ENCODE results near the gene SAA1. TPM values are rescaled to one million over a fixed set of nuclear protein-coding genes. Genes with fewer than 3 reads are reported as not detected.
"Not testable (repeated sequence)": the region's sequence is repeated elsewhere in the genome, so short reads cannot be mapped to it uniquely, and the experiment has no call there.

SAA1 gene
- total RNA-seq, 1 donor from 2014 or later, result not detected

DNA sequence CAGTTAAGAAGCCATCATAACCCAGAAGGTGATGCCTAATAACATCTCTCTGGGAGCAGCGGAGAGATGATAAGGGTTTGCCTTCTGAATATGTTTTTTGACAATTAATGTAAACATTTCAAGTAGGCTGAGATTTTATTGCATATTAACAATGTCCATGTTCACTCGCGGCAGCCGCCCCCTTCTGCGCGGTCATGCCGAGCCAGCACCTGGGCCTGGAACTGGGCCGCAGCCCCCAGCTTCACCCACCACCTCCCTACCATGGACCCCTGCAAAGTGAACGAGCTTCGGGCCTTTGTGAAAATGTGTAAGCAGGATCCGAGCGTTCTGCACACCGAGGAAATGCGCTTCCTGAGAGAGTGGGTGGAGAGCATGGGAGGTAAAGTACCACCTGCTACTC lies 4.3 kb upstream of the SAA1 start:
- no peak for DNase-seq

DNA sequence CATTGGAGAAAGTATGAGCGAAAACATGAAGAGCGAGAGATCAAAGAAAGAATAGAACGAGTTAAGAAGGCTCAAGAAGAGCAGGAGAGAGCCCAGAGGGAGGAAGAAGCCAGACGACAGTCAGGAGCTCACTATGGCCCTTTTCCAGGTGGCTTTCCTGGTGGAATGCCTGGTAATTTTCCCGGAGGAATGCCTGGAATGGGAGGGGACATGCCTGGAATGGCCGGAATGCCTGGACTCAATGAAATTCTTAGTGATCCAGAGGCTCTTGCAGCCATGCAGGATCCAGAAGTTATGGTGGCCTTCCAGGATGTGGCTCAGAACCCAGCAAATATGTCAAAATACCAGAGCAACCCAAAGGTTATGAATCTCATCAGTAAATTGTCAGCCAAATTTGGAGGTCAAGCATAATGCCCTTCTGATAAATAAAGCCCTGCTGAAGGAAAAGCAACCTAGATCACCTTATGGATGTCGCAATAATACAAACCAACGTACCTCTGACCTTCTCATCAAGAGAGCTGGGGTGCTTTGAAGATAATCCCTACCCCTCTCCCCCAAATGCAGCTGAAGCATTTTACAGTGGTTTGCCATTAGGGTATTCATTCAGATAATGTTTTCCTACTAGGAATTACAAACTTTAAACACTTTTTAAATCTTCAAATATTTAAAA lies 3.2 kb upstream of the SAA1 start:
- DNase-seq, result not testable (repeated sequence)

- no peak for DNase-seq
Measured at GRCh38 chr11:18264035-18264434, 2.0 kb upstream of the SAA1 start.

DNA sequence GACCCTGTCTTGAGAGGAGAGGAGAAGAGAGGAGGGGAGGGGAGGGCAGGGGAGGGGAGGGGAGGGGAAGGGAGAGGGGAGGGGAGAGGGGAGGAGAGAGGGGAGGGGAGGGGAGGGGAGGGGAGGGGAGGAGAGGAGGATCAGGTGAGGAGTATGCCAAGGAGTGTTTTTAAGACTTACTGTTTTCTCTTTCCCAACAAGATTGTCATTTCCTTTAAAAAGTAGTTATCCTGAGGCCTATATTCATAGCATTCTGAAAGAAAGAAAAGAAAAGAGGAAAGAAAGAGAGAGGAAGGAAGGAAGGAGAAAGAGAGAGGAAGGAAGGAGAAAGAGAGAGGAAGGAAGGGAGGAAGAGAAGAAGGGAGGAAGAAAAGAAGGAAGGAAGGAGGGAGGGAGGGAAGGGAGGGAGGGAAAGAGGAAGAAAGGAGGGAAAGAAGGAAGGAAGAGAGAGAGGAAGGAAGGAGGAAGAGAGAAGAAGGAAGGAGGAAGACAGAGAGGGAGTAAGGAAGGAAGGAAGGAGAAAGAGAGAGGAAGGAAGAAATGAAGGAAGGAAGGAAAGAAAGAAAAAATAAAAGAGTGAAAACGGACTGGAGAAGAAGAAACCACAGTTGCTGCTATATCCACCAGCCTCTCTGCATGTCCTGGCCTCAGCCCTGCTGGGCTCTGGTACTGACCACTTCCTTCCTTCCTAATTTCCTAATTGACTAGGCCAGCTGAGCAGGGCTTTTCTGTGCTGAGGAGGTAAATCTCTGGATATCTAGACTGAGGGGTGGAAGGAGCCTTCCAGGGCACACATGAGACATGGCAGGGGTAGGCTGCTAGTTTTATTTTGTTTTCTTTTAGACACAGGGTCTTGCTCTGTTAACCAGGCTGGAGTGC lies 1.1 kb upstream of the SAA1 start:
- DNase-seq, result no peak

- not testable (repeated sequence) for DNase-seq
Measured at GRCh38 chr11:18267335-18268133, 1.5 kb downstream of the SAA1 start.

DNA sequence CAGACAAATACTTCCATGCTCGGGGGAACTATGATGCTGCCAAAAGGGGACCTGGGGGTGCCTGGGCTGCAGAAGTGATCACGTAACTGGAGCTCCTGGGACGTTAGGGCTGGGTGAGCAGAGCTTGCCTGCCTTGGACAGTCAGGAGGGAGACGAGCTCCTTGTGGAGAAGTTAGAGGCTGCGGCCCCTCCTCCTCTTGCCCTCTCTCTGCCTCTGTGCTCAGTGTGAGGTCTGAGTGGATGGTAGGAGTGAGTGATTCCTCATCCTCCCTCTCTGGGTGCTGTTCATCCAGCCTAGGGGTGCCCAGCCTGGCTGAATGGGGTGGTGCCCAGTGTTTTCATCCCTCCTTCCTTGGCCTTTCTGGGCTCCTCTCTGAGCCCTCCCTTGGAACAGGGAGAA lies 3.2 kb downstream of the SAA1 start:
- not testable (repeated sequence) for DNase-seq

DNA sequence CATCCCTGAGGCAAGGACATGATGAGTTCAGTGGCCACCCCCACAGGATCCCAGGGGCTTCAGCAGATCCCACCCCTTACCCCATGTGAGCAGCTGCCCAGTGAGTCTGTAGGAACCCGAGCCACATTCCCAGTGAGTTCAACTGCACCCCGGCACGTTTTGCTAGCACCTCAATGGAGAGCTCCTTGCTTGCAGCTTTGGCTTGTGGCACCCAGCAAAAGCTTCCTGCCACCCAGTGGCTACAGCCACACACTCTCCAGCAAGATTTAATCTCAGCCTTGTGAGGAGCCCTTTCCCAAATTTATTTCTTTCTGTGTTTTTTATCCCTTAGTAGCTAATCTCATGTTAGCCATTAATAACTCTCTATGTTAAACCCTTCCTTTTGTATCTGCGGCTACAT lies 4.0 kb downstream of the SAA1 start:
- DNase-seq, result no peak

GRCh38 chr11:18271206-18271605 lies 5.1 kb downstream of the SAA1 start:
- DNase-seq, result no peak

- no peak for DNase-seq
Measured at GRCh38 chr11:18277565-18278271, 11.7 kb downstream of the SAA1 start.

GRCh38 chr11:18280438-18281045 lies 14.5 kb downstream of the SAA1 start:
- DNase-seq, result no peak

GRCh38 chr11:18282626-18283025 lies 16.6 kb downstream of the SAA1 start:
- DNase-seq, result no peak

- no peak for DNase-seq
Measured at GRCh38 chr11:18285841-18286240, 19.8 kb downstream of the SAA1 start.

- no peak for DNase-seq
Measured at GRCh38 chr11:18288911-18289310, 22.8 kb downstream of the SAA1 start.

GRCh38 chr11:18294862-18295261 lies 28.8 kb downstream of the SAA1 start:
- no peak for DNase-seq

- no peak for DNase-seq
Measured at GRCh38 chr11:18295316-18295715, 29.3 kb downstream of the SAA1 start.

DNA sequence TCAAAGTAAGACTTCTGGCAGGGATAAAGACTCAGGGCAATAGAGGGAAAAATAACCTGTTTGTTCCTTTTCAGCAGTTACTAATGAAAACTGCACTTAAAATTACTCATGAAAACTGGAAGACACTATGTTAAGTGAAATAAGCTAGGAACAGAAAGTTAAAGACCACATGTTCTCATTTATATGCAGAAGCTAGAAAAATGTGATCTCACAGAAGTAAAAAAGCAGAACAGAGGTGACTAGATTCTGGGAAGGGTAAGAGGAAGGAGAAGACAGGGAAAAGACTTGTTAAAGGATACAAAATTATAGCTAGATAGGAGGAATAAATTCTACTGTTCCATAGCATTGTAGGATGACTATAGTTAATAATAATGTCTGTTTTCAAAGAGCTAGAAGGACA lies 33.7 kb downstream of the SAA1 start:
- no peak for DNase-seq

GRCh38 chr11:18304745-18305144 lies 38.7 kb downstream of the SAA1 start:
- no peak for DNase-seq

DNA sequence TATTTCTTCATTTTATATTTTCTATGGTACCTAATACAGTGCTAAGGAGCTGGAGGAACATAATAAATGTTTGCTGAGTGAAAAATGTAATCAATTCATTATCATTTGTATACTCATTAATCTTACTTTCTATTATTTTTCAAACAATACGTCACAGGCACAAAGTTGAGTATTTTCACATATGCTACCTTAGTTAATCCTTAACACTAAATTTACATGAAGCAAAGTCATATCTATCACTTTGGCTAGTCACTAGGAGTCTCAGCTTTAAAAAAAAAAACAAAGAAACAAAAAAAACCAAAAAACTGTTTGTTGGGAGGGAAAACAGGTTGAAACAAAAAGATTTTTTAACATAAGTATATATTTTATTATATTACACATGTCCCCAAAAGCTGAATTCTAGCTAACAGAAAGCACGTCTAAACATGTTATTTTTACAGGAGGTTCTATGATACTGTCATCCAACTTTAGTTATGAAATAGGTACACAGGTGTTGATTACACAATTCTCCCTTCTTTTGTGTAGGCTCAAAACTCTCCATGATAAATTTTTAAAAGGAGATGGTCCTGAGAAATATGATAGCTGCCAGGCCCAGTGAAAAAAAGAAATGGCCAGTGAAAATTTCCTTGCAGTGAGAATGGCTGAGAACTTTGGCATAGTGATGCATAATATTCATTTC lies 41.5 kb downstream of the SAA1 start:
- no peak for DNase-seq

DNA sequence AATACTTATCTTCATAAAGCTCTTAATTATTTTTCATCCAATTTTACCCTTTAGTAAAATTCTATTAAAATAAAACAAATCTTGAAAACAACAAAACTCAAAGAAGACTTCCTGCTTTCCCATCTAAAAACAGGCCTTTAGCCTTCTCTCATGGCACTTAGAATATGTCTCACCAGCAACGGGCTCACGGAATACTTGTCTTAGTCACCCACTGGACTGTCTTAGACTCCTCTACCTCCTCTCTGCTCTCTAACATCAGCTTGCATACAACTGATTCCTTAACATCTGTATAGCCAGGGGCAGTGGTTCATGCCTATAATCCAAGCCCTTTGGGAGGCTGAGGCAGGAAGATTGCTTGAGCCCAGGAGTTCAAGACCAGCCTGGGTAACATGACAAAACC lies 42.2 kb downstream of the SAA1 start:
- no peak for DNase-seq

DNA sequence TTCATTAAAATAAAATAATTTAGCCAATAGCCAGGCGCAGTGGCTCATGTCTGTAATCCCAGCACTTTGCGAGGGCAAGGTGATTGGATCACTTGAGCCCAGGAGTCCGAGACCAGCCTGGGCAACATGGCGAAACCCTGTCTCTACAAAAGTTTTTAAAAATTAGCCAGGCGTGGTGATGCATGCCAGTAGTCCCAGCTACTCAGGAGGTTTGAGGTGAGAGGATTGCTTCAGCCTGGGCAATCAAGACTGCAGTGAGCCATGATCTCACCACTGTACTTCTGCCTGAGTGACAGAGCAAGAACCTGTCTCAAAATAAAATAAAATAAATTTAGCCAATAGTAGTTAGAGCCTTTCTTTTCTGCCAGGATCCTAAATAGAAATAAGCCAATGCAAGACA lies 43.6 kb downstream of the SAA1 start:
- DNase-seq, result no peak

DNA sequence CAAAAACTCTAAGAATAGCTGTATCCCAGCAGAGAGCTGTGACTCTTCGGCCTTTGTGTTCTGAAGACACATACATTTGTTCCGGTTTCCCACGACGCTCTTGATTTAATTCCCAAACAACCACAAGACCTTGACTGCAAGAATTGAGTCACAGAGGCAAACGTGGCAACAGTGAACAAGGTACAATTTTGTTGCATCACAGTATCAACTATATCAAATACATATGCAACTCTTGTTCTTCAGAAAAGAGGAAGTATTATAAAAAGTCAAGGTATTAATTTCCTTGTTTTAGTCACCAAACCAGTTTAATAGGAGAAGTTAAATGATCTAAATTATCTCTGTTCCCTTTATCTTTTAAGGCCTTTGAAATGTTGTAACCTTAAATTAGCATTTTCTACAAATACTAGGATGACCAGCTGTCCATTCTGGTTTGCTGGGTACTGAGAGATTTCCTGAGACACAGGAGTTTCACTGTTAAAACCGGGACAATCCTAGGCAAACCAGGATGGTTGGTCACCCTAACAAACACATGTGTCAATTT lies 44.8 kb downstream of the SAA1 start:
- DNase-seq, result no peak

All from skin of body (tissue), 2 donors.